HG02973 (cell line): ENCODE results near the gene GDF10.

Source experiments
- ATAC-seq: cut with Tn5 transposase; IDR thresholded peaks from one replicate; pipeline ENCODE4 v1.9.1; 2021; ENCODE audit warnings: moderate library complexity; ENCODE audit not compliant: unreplicated experiment

GDF10 gene

GRCh38 chr10:47312663-47312995 lies 12.6 kb downstream of the GDF10 start:
- ATAC-seq = no peak

GRCh38 chr10:47314416-47314970 lies 14.5 kb downstream of the GDF10 start:
- no peak for ATAC-seq

GRCh38 chr10:47315421-47315820 lies 15.4 kb downstream of the GDF10 start:
- ATAC-seq = no peak

DNA sequence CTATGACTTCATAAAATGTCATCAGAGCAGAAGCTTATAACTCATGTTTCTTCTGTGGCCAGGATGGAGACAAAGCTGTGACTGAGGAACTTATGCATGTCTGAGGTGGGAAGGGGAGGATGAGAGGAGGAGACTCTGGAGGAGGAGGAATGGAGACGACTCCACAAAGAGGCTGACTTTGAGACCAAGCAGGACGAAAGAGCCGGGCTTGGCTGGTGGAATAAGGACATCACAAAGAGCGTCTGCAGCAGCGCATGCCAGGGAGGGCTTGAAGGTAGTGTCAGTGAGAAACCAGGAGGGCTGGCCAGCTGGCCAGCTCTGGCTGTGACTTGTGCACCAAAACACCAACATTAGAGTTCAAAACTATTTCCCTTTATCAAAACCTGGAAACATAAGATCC lies 16.1 kb downstream of the GDF10 start:
- no peak for ATAC-seq

GRCh38 chr10:47317251-47317650 lies 17.3 kb downstream of the GDF10 start:
- ATAC-seq = no peak

- no peak for ATAC-seq
These were observed 18.7 kb downstream of the GDF10 start for GRCh38 chr10:47318706-47319105.

DNA sequence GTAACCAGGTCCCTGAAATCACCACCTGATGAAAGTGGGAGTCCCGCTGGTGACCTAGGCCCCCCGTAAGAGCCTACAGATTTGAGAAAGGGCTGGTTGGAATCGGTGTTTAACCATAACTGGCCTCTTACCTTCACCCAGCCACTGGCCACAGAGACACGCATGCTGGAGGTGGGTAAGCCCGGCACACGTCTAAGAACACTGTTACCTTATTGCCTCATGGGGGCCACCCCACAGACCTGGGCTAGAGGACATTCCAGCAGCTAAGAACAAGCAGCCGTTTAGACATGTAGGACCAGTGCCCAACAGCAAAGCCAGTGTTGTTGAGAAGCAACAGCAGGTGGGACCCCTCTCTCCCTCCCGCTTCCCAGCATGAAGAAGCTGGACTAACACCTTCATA lies 19.8 kb downstream of the GDF10 start:
- ATAC-seq = no peak

DNA sequence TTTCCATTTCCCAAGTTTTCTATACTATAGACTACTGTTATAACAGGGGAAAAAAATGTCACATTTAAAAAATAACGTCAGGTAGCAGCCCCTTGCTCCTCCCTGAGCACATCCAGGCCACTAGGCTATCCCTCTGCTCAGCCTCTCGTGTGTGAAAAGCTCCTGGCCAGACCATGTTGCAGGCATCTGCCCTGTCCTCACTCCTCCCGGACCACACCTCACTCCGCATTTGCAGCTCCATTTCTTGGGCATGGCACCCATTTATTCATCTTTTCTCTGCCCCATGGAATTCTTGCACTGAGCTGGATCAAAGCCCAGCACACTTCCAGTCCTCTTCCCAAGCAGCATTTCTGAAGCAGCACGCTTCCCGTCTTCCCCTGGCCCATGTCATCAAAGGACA lies 20.8 kb downstream of the GDF10 start:
- no peak for ATAC-seq

DNA sequence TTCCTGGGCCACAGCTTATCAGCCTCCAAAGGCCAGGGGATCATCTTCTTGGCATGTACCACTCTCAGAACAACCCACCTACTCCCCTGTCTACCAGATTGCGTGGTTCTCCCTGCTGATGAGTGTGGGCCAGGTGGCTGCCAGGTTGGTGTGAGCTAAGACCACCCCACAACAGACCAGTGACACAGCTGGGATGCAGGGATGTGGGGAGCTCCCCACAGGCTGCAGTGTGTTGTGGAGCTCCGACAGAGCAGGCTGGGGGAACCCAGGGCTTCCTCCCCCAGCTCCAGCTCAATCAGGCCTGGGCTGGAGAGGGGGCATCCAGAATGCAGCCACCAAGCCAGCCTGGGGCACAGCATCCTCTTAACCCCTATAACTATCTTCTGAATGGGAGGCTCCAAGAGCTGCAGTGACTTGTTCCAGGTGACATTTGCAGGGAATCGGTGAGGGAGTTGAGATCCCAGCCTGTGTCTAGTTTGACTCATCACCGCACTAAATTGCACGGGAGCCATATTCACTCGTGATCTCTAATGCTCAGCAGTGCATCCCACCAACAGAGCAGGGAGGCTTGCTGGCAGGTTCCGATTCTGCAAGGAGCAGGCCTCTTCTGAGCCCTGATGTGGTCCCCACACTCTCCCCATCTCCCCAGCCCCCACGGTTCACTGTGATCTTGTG lies 21.7 kb downstream of the GDF10 start:
- ATAC-seq = no peak

DNA sequence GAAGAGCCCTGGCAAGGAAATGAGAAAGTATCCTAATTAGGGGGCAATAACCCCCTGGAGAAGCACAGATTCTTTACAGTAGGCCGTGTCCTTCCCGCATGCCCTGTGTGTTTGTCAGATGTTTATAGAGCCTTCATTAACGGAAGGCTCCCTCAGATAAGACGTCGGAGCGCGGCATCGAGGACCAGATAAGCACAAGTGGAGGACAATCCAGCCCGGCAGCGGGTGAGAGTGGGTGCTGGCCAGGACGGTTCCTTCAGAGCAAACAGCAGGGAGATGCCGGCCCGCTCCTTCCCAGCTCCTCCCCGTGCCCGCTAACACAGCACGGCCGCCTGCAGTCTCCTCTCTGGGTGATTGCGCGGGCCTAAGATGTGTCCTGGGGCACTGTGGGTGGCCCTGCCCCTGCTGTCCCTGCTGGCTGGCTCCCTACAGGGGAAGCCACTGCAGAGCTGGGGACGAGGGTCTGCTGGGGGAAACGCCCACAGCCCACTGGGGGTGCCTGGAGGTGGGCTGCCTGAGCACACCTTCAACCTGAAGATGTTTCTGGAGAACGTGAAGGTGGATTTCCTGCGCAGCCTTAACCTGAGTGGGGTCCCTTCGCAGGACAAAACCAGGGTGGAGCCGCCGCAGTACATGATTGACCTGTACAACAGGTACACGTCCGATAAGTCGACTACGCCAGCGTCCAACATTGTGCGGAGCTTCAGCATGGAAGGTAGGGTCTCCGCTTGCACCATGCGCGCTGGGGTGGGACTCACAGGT lies 22.5 kb downstream of the GDF10 start, which contains the start of gene GDF2:
TSS of gene GDF2 (plus strand) at position 155 of the 762 bp plus-strand sequence. CDS start at position 370, 215 bp downstream.
- ATAC-seq = no peak

GRCh38 chr10:47323087-47323486 lies 23.1 kb downstream of the GDF10 start:
- no peak for ATAC-seq

DNA sequence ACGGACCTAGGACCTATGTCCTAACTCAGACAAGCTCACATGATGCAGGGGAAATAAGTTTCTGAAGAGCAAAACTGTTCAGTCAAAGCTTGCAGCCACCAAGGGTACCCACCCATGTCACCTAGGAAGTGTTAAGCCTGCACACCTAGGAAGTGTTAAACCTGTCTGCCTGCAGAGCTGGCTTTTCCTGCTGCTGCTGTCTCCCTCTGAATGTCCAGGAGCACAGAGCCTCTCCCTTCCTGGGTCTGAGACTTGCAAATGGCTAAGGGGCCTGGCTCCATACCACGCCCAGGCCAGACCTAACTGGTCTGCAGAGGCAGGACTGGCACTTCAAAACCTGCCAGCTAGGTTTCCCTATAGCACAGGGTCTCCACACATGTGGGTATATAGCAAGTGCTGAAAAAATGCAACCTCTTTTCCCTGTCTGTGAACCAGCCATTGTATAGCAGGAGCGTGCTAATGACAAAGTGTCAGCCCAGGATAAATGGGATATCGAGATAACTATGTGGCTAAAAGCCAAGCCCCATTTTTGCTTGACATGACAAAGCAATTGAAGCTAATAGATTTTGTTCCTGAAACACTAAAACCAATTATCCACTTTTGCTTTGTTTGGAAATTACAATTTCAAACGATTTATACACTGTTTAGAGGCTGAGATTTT lies 23.8 kb downstream of the GDF10 start:
- ATAC-seq = no peak

- no peak for ATAC-seq
These were observed 25.6 kb downstream of the GDF10 start for GRCh38 chr10:47325303-47326291.

- no peak for ATAC-seq
These were observed 26.4 kb downstream of the GDF10 start for GRCh38 chr10:47326306-47326926.

DNA sequence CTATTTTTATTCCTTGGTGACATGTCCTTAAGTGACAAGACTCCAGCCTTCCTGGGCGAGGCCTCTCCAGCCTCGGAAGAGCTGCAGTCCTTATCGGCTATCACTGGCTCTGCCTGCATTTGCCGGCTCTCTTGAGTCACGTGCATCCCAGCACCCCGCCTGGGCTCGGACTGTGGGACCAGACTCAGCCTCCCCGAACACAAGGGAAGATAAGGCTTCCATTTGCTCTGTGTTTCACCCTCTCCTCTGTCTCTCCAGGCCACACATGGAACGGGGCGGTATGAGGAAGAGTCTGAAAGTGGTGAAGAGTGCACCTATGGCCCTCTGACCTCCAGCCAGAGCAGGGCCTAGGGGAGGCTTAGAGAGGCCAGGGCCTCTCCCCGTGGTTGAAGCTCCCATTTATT lies 26.9 kb downstream of the GDF10 start:
- ATAC-seq = no peak

GRCh38 chr10:47329855-47330254 lies 29.9 kb downstream of the GDF10 start:
- no peak for ATAC-seq

- ATAC-seq = no peak
These were observed 30.4 kb downstream of the GDF10 start for GRCh38 chr10:47330366-47330765.

GRCh38 chr10:47330804-47331203 lies 30.8 kb downstream of the GDF10 start:
- ATAC-seq = no peak

- ATAC-seq = no peak
These were observed 31.5 kb downstream of the GDF10 start for GRCh38 chr10:47331491-47331890.

DNA sequence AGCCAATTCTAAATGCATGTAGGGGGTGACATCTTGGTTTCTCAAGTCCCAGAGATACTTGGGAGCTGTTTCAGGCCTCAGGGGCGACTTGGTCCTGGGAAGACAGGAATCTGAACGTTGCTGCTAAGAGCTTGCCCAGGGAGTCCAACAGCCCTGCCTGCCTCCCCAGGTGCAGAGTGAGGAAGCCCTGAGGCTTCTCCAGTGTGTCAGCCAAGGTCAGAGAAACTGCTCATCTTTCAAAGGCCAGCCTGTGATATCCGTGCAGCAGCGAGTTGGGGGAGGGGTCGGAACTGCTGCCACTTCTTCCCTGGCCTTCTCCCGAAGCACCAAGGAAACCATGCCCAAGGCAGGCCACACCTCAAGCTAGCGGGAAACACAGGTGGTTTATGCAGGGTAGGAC lies 32.0 kb downstream of the GDF10 start:
- ATAC-seq = no peak
